GM12865 (cell line): ENCODE data around the gene MAPT.

Experiments used
- DNase-seq: peaks from one replicate; pipeline ENCODE4 v3.0.0; 2010; ENCODE audit warnings: low read depth
- H3K4me3 ChIP-seq: 2 replicates; pipeline ENCODE4 v1.5.1; 2011; ENCODE audit warnings: mild to moderate bottlenecking, low read depth, low read length, control low read depth
- CTCF ChIP-seq: IDR thresholded peaks from 2 replicates; pipeline ENCODE4 v1.5.1; 2011; ENCODE audit warnings: low read length, control low read depth, low read depth, inconsistent platforms; ENCODE audit not compliant: insufficient read depth; ENCODE audit errors: missing control alignments

MAPT gene

GRCh38 chr17:45940293-45940692 is 45.9 kb downstream of the MAPT start:
- TF ChIP-seq CTCF, result no peak
- no peak overlapping the region for H3K4me3 ChIP-seq
- DNase-seq, result no peak

GRCh38 chr17:45940826-45941225 is 46.5 kb downstream of the MAPT start:
- no peak overlapping the region for H3K4me3 ChIP-seq
- no peak for TF ChIP-seq CTCF
- no peak for DNase-seq

- no peak for DNase-seq
- no peak for TF ChIP-seq CTCF
- H3K4me3 ChIP-seq, result no peak overlapping the region
These were observed 47.0 kb downstream of the MAPT start for GRCh38 chr17:45941395-45941794.

GRCh38 chr17:45942284-45942683 is 47.9 kb downstream of the MAPT start:
- TF ChIP-seq CTCF, result no peak
- no peak overlapping the region for H3K4me3 ChIP-seq
- no peak for DNase-seq

GRCh38 chr17:45946841-45947256 is 52.5 kb downstream of the MAPT start:
- H3K4me3 ChIP-seq, result no peak overlapping the region
- no peak for TF ChIP-seq CTCF
- no peak for DNase-seq

- no peak overlapping the region for H3K4me3 ChIP-seq
These were observed 54.1 kb downstream of the MAPT start for GRCh38 chr17:45948498-45948880.

More at GRCh38 chr17:45948498-45948880, 54.1 kb downstream of the MAPT start:
- no peak for TF ChIP-seq CTCF
- DNase-seq, result no peak
